ENCODE data around the gene BCKDK. TPM values are rescaled to one million over a fixed set of nuclear protein-coding genes. Genes with fewer than 3 reads are reported as not detected.
"Not testable (repeated sequence)": the region's sequence is repeated elsewhere in the genome, so short reads cannot be mapped to it uniquely, and the experiment has no call there.

BCKDK gene
- polyA plus RNA-seq, 1 donor (not counting 4 experiments of a cell fraction or from before 2014, with no cell fraction given): 19.9 TPM

DNA sequence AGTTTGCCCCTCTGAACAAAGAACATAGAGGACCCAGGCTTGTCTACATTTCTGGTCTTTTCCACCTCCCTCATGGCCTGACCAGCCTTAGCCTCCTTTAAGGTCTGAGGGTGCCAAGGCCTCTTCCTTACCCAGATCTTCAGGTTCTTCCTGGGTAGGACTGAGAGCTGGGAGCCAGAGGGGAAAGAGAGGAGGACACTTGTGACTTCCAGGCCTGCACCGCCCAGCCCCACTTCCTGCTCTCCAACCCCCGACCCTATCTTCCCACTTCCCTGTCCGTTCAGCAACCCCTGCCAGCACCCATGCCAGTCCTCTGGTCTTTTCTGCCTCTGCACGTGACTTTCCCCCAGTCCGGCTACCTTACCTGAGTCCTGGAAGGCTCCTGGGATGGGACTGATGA is 41.1 kb downstream of the BCKDK start:
- H3K79me2 ChIP-seq (ENCODE audit: control insufficient read depth, insufficient read depth, low read length): no peaks in the 10 kb centered on the region
- no peak for DNase-seq (ENCODE audit: low read depth, low spot score)
- no peaks in the 10 kb centered on the region for H3K9me3 ChIP-seq (ENCODE audit: control insufficient read depth, low read depth, low read length)
- H3K9me1 ChIP-seq (ENCODE audit: control insufficient read depth, extremely low read depth, insufficient read depth, low read length): no peaks in the 10 kb centered on the region
- FAIRE-seq: no peak
- H3K36me3 ChIP-seq (ENCODE audit: control insufficient read depth in 2 of 2, extremely low read depth in 1 of 2, insufficient read depth in 2 of 2, low read length in 2 of 2): no peaks in the 10 kb centered on the region
- H3K4me2 ChIP-seq (ENCODE audit: control insufficient read depth, extremely low read depth, insufficient read depth, low read depth, low read length): no peak overlapping the region
- H3K27ac ChIP-seq (ENCODE audit: control insufficient read depth, insufficient read depth, low read length): no peak overlapping the region
- dilution Hi-C loops (cut with MboI; ENCODE audit: extremely low pct_ligation_motif_present, low sequenced_read_pairs): no loop called here
- no peak overlapping the region for H3K4me3 ChIP-seq (ENCODE audit: control insufficient read depth in 2 of 3, extremely low read depth in 1 of 3, insufficient read depth in 2 of 3, low read depth in 1 of 3, low read length in 3 of 3)
- no peaks in the 10 kb centered on the region for H4K20me1 ChIP-seq (ENCODE audit: control insufficient read depth, extremely low read depth, insufficient read depth, low read length)
- peaks cover 7% of the 10 kb centered on the region for H3K4me1 ChIP-seq (ENCODE audit: control insufficient read depth, extremely low read depth, insufficient read depth, low read length)
- no peaks in the 10 kb centered on the region for H3K27me3 ChIP-seq (ENCODE audit: control insufficient read depth, extremely low read depth, insufficient read depth, low read length)
- TF ChIP-seq EZH2 (IDR thresholded peaks at IDR 0.05; ENCODE audit: low read length): no peak
- TF ChIP-seq, protein P1, sequence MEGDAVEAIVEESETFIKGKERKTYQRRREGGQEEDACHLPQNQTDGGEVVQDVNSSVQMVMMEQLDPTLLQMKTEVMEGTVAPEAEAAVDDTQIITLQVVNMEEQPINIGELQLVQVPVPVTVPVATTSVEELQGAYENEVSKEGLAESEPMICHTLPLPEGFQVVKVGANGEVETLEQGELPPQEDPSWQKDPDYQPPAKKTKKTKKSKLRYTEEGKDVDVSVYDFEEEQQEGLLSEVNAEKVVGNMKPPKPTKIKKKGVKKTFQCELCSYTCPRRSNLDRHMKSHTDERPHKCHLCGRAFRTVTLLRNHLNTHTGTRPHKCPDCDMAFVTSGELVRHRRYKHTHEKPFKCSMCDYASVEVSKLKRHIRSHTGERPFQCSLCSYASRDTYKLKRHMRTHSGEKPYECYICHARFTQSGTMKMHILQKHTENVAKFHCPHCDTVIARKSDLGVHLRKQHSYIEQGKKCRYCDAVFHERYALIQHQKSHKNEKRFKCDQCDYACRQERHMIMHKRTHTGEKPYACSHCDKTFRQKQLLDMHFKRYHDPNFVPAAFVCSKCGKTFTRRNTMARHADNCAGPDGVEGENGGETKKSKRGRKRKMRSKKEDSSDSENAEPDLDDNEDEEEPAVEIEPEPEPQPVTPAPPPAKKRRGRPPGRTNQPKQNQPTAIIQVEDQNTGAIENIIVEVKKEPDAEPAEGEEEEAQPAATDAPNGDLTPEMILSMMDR (optimal IDR thresholded peaks at IDR 0.05 in 1 of 3, IDR thresholded peaks at IDR 0.05 in 1 of 3, conservative IDR thresholded peaks at IDR 0.05 in 1 of 3; ENCODE audit: extremely low read depth in 1 of 3, insufficient read depth in 2 of 3, low read length in 3 of 3): no peak
- no peak overlapping the region for H3K9ac ChIP-seq (ENCODE audit: control insufficient read depth, extremely low read depth, insufficient read depth, low read length)
- H2AFZ ChIP-seq (ENCODE audit: control insufficient read depth, low read length): no peak overlapping the region

DNA sequence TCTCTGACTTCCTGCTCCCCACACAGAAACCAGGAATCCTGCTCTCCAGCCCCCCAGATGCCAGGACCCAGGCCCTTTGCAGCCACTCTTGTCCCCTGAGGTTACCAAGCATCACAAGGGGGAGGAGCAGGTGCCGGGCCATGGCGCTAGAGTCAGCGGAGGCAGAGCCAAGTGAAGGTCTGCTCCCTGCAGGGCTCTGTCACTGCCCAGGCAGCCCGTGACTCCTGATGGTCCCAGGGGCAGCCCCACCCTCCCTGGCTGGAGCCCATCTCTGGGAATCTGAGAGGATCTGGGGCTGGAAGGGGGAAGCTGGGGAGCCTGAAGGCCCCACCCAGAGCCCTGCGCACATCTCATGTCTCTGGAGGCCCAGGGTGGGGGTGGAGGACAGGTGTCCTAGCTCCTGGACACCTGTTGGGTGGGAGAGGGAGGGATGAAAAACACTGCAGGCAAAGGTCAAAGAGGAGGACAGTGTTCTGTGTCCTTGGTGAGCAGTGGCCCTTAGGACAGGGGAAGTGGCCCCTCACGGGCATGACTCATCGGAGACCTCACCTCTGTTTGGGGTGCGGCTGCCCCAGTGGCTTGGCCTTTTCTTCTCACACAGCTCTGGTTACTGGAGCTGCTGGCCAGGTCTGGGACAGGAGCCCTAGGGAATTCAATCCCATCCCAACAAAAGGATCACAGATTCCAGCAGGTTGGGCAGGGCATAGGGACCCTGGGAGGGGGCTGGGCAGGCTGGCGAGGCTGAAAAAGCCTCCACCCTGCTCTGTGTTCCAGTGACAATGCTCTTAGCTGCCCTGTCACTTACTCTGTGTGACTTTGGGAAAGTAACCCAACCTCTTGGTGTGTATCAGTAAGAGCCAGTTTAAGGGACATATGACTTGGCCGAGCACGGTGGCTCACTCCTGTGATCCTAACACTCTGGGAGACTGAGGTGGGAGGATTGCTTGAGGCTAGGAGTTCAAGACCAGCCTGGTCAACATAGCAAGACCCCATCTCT is 42.0 kb downstream of the BCKDK start, which contains the start of gene PRSS36:
Gene PRSS36 (minus strand): TSS at position 173 of the 997 bp plus-strand sequence. CDS start 31 bp downstream, at position 142.
- Histone ChIP-seq H3K79me2 (ENCODE audit: control insufficient read depth, insufficient read depth, low read length) (no peaks in the 10 kb centered on the region), H3K9me1 (ENCODE audit: control insufficient read depth, extremely low read depth, insufficient read depth, low read length) (no peaks in the 10 kb centered on the region), H3K4me2 (ENCODE audit: control insufficient read depth, extremely low read depth, insufficient read depth, low read depth, low read length) (no peak within 1 kb of the TSS), H3K4me3 (ENCODE audit: control insufficient read depth in 2 of 3, extremely low read depth in 1 of 3, insufficient read depth in 2 of 3, low read depth in 1 of 3, low read length in 3 of 3) (no peak within 1 kb of the TSS), H3K9me3 (ENCODE audit: control insufficient read depth, low read depth, low read length) (no peaks in the 10 kb centered on the region), H3K4me1 (ENCODE audit: control insufficient read depth, extremely low read depth, insufficient read depth, low read length) (peaks cover 7% of the 10 kb centered on the region), H3K27ac (ENCODE audit: control insufficient read depth, insufficient read depth, low read length) (no peak within 1 kb of the TSS), H3K9ac (ENCODE audit: control insufficient read depth, extremely low read depth, insufficient read depth, low read length) (no peak within 1 kb of the TSS), H3K36me3 (ENCODE audit: control insufficient read depth in 2 of 2, extremely low read depth in 1 of 2, insufficient read depth in 2 of 2, low read length in 2 of 2) (no peaks in the 10 kb centered on the region), H2AFZ (ENCODE audit: control insufficient read depth, low read length) (no peak within 1 kb of the TSS), H4K20me1 (ENCODE audit: control insufficient read depth, extremely low read depth, insufficient read depth, low read length) (no peaks in the 10 kb centered on the region), H3K27me3 (ENCODE audit: control insufficient read depth, extremely low read depth, insufficient read depth, low read length) (no peaks in the 10 kb centered on the region)
- dilution Hi-C loops (cut with MboI; ENCODE audit: extremely low pct_ligation_motif_present, low sequenced_read_pairs): no loop called here
- no peak for FAIRE-seq
- TF ChIP-seq EZH2 (IDR thresholded peaks at IDR 0.05; ENCODE audit: low read length): no peak
- TF ChIP-seq, protein P1 (optimal IDR thresholded peaks at IDR 0.05 in 1 of 3, IDR thresholded peaks at IDR 0.05 in 1 of 3, conservative IDR thresholded peaks at IDR 0.05 in 1 of 3; ENCODE audit: extremely low read depth in 1 of 3, insufficient read depth in 2 of 3, low read length in 3 of 3): no peak
- no peak for DNase-seq (ENCODE audit: low read depth, low spot score)

DNA sequence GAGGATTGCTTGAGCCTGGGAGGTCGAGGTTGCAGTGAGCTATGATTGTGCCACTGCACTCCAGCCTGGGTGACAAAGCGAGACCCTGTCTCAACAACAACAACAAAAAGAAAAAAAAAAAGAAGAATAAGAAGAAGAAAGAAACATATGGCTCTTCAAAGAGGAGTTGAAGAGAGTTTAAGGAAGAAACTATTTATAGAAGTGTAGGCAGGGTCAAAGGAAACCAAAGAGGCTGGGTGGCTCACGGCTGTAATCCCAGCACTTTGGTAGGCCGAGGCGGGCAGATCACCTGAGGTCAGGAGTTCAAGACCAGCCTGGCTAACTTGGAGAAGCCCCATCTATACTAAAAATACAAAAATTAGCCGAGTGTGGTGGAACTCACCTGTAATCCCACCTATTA is 42.8 kb downstream of the BCKDK start:
- H3K9me1 ChIP-seq (ENCODE audit: control insufficient read depth, extremely low read depth, insufficient read depth, low read length); H3K79me2 ChIP-seq (ENCODE audit: control insufficient read depth, insufficient read depth, low read length); H3K4me3 ChIP-seq (ENCODE audit: control insufficient read depth in 2 of 3, extremely low read depth in 1 of 3, insufficient read depth in 2 of 3, low read depth in 1 of 3, low read length in 3 of 3); H3K27ac ChIP-seq (ENCODE audit: control insufficient read depth, insufficient read depth, low read length); DNase-seq (ENCODE audit: low read depth, low spot score); H3K4me2 ChIP-seq (ENCODE audit: control insufficient read depth, extremely low read depth, insufficient read depth, low read depth, low read length); dilution Hi-C loops (cut with MboI; ENCODE audit: extremely low pct_ligation_motif_present, low sequenced_read_pairs); FAIRE-seq; H3K9me3 ChIP-seq (ENCODE audit: control insufficient read depth, low read depth, low read length); H3K9ac ChIP-seq (ENCODE audit: control insufficient read depth, extremely low read depth, insufficient read depth, low read length); H3K4me1 ChIP-seq (ENCODE audit: control insufficient read depth, extremely low read depth, insufficient read depth, low read length); H3K27me3 ChIP-seq (ENCODE audit: control insufficient read depth, extremely low read depth, insufficient read depth, low read length); H3K36me3 ChIP-seq (ENCODE audit: control insufficient read depth in 2 of 2, extremely low read depth in 1 of 2, insufficient read depth in 2 of 2, low read length in 2 of 2); H2AFZ ChIP-seq (ENCODE audit: control insufficient read depth, low read length); H4K20me1 ChIP-seq (ENCODE audit: control insufficient read depth, extremely low read depth, insufficient read depth, low read length): not testable (repeated sequence)
